Mesenchymal stem cell (in vitro differentiated cells and primary cell): Measurements from ENCODE around the gene RLN1.
A peak's percentile ranks its signal among the peaks of the same experiment; 100 is the strongest.

Experiments used
- DNase-seq: peaks from one replicate; pipeline ENCODE4 v3.0.0-alpha.2; 2013
- H2AFZ ChIP-seq: one replicate; pipeline ENCODE4 v1.6.1; 2013; ENCODE audit warnings: low read depth, mild to moderate bottlenecking, control low read depth, inconsistent platforms, low read length, moderate library complexity
- H2AK5ac ChIP-seq: 2 replicates; pipeline ENCODE4 v1.6.1; 2013; ENCODE audit warnings: low read length, moderate library complexity, mild to moderate bottlenecking, inconsistent platforms; ENCODE audit not compliant: severe bottlenecking
- H2BK120ac ChIP-seq: one replicate; pipeline ENCODE4 v1.6.1; 2013; ENCODE audit warnings: low read depth, mild to moderate bottlenecking, inconsistent platforms, low read length, moderate library complexity
- H2BK12ac ChIP-seq, 2 experiments: one replicate each; pipeline ENCODE4 v1.6.1; 2013; ENCODE audit warnings: inconsistent platforms in 2 of 2, low read length in 2 of 2, mild to moderate bottlenecking in 2 of 2, moderate library complexity in 2 of 2, control low read depth in 1 of 2
- H2BK15ac ChIP-seq: one replicate; pipeline ENCODE4 v1.6.1; 2013; ENCODE audit warnings: mild to moderate bottlenecking, low read depth, inconsistent platforms; ENCODE audit not compliant: poor library complexity, severe bottlenecking
- H2BK5ac ChIP-seq: 2 replicates; pipeline ENCODE4 v1.6.1; 2013; ENCODE audit warnings: low read depth, mild to moderate bottlenecking, low read length, control low read depth, inconsistent platforms; ENCODE audit not compliant: poor library complexity, severe bottlenecking
- H3K14ac ChIP-seq, 2 experiments: one replicate each; pipeline ENCODE4 v1.6.1; 2013; ENCODE audit warnings: inconsistent platforms in 2 of 2, low read length in 2 of 2, control low read depth in 1 of 2, mild to moderate bottlenecking in 1 of 2, moderate library complexity in 1 of 2
- H3K18ac ChIP-seq, 2 experiments: one replicate each; pipeline ENCODE4 v1.6.1; 2013; ENCODE audit warnings: inconsistent platforms in 2 of 2, low read length in 2 of 2, control low read depth in 1 of 2, low read depth in 1 of 2, mild to moderate bottlenecking in 1 of 2
- H3K23ac ChIP-seq, 2 experiments: one replicate each; pipeline ENCODE4 v1.6.1; 2013; ENCODE audit warnings: inconsistent platforms in 2 of 2, low read length in 2 of 2, mild to moderate bottlenecking in 2 of 2, moderate library complexity in 2 of 2, control low read depth in 1 of 2
- H3K27ac ChIP-seq: 2 replicates; pipeline ENCODE4 v1.5.1; 2013; ENCODE audit warnings: mild to moderate bottlenecking, moderate library complexity, low read length, control low read depth, inconsistent platforms; ENCODE audit not compliant: poor library complexity, severe bottlenecking
- H3K27me3 ChIP-seq, 2 experiments: 2 replicates each; pipeline versions ENCODE4 v1.6.1 to v1.7.0; 2013; ENCODE audit warnings: low read length in 2 of 2, mild to moderate bottlenecking in 2 of 2, moderate library complexity in 2 of 2, control low read depth in 1 of 2, inconsistent platforms in 1 of 2; ENCODE audit not compliant: control insufficient read depth in 1 of 2, insufficient read depth in 1 of 2
- H3K36me3 ChIP-seq, 2 experiments: 2 replicates each; pipeline versions ENCODE4 v1.6.1 to v1.7.0; 2013; ENCODE audit warnings: low read length in 2 of 2, control low read depth in 1 of 2, inconsistent platforms in 1 of 2, low read depth in 1 of 2, mild to moderate bottlenecking in 1 of 2; ENCODE audit not compliant: insufficient read depth in 2 of 2, control insufficient read depth in 1 of 2
- H3K4ac ChIP-seq, 2 experiments: one replicate each; pipeline ENCODE4 v1.6.1; 2013; ENCODE audit warnings: inconsistent platforms in 2 of 2, low read length in 2 of 2, mild to moderate bottlenecking in 2 of 2, moderate library complexity in 2 of 2, control low read depth in 1 of 2, low read depth in 1 of 2
- H3K4me1 ChIP-seq: 2 replicates; pipeline ENCODE4 v1.6.1; 2013; ENCODE audit warnings: low read depth, low read length, control low read depth; ENCODE audit not compliant: control insufficient read depth, insufficient read depth
- H3K4me2 ChIP-seq: 2 replicates; pipeline ENCODE4 v1.6.1; 2013; ENCODE audit warnings: low read length, mild to moderate bottlenecking, inconsistent platforms; ENCODE audit not compliant: poor library complexity, severe bottlenecking
- H3K4me3 ChIP-seq, 2 experiments: 2 replicates each; pipeline versions ENCODE4 v1.5.1 to v1.7.0; 2013; ENCODE audit warnings: low read length in 2 of 2, mild to moderate bottlenecking in 2 of 2, control low read depth in 1 of 2, low read depth in 1 of 2; ENCODE audit not compliant: insufficient read depth in 1 of 2
- H3K79me1 ChIP-seq: replicated peaks from 2 replicates; pipeline ENCODE4 v1.6.1; 2013; ENCODE audit warnings: mild to moderate bottlenecking, control low read depth, low read length, inconsistent platforms; ENCODE audit not compliant: poor library complexity, severe bottlenecking
- H3K9ac ChIP-seq: 2 replicates; pipeline ENCODE4 v1.7.0; 2013; ENCODE audit warnings: mild to moderate bottlenecking, low read length, moderate library complexity
- H3K9me3 ChIP-seq: 2 replicates; pipeline ENCODE4 v1.7.0; 2013; ENCODE audit warnings: mild to moderate bottlenecking, low read length; ENCODE audit not compliant: control insufficient read depth
- H4K8ac ChIP-seq: one replicate; pipeline ENCODE4 v1.6.1; 2013; ENCODE audit warnings: inconsistent platforms, mild to moderate bottlenecking, low read length, moderate library complexity
- H4K91ac ChIP-seq: one replicate; pipeline ENCODE4 v1.6.1; 2013; ENCODE audit warnings: mild to moderate bottlenecking, low read length, inconsistent platforms
- WGBS: methylation state at CpG from one replicate; pipeline ENCODE4 v1.1.7; 2013; ENCODE audit warnings: mixed read lengths; 5-methylcytosine and 5-hydroxymethylcytosine counted together

RLN1 gene

DNA sequence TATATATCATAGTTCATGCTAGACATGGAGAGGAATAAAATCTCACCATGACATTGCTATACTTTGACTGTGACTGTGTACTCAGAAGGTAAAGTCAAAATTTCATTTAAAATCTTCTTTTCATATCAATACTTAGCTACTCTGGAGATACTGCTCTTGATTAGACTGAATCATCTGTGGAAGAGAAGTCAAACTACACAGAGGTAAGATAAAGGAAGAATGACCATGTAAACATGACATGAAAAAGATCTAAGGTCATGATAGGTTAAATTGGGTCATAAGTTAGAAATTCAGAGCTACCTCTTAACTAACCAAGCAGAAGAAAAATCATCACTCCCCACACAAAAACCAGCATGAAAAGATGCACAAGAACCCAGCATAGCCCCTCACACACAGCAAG lies 44.8 kb upstream of the RLN1 start:
- Histone ChIP-seq H3K4me1 (peaks cover 1% of the 10 kb centered on the region), H3K9me3 (no peaks in the 10 kb centered on the region), H3K4me2 (no peak overlapping the region), H2AK5ac (no peak overlapping the region), H4K8ac (no peak overlapping the region), H2BK120ac (no peak overlapping the region), H3K14ac (no peak overlapping the region), H2BK15ac (no peak overlapping the region), H3K4me3 (no peak overlapping the region), H3K9ac (no peak overlapping the region), H3K18ac (no peak overlapping the region), H2AFZ (no peak overlapping the region), H3K27me3 (no peaks in the 10 kb centered on the region), H3K4ac (no peak overlapping the region), H3K79me1 (no peaks in the 10 kb centered on the region), H2BK5ac (no peak overlapping the region), H3K23ac (no peak overlapping the region), H3K36me3 (peaks cover 0 to 3% of the 10 kb centered on the region in 2 experiments), H2BK12ac (no peak overlapping the region), H4K91ac (no peak overlapping the region), H3K27ac (no peak overlapping the region)
- DNase-seq, result no peak

DNA sequence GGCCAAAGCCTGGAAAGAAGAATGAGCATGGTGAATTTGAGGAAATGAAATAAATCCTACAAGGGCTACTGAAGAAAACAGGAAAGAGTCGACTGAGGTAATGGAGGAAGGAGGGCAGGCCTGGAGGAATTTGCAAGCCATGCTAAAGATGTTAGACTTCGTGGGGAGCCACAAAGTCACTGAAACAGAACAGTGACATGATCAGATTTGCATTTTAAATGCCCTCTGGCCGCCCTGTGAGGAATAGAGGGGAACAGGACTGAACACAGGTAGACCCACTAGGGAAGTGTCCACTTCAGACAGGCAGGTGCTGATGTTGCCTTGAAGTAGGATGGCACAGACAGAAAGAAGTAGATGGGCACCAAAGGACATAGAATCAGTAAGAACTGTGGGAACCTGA lies 42.8 kb upstream of the RLN1 start:
- no peaks in the 10 kb centered on the region for H3K9me3 ChIP-seq
- H3K18ac ChIP-seq, result no peak overlapping the region

GRCh38 chr9:5375790-5376477 lies 36.3 kb upstream of the RLN1 start:
- H3K79me1 ChIP-seq, result peaks cover 2% of the 10 kb centered on the region
- no peak overlapping the region for H3K23ac ChIP-seq
- no peak overlapping the region for H3K27ac ChIP-seq
- no peaks in the 10 kb centered on the region for H3K9me3 ChIP-seq
- no peak overlapping the region for H3K4me3 ChIP-seq
- H2BK12ac ChIP-seq, result no peak overlapping the region
- no peak overlapping the region for H3K18ac ChIP-seq
- H3K4ac ChIP-seq, result no peak overlapping the region
- H2AFZ ChIP-seq, result no peak overlapping the region
- no peaks in the 10 kb centered on the region for H3K4me1 ChIP-seq
- peak; percentile 17 for DNase-seq
- no peak overlapping the region for H3K14ac ChIP-seq
- no peak overlapping the region for H4K91ac ChIP-seq
- 87% methylated on average over 3 of the region's 6 CpGs for WGBS
- no peaks in the 10 kb centered on the region for H3K27me3 ChIP-seq
- no peak overlapping the region for H2BK5ac ChIP-seq
- no peak overlapping the region for H3K4me2 ChIP-seq
- no peak overlapping the region for H4K8ac ChIP-seq
- H3K9ac ChIP-seq, result no peak overlapping the region
- H3K36me3 ChIP-seq, result no peaks in the 10 kb centered on the region
- no peak overlapping the region for H2BK15ac ChIP-seq
- H2BK120ac ChIP-seq, result no peak overlapping the region
- H2AK5ac ChIP-seq, result no peak overlapping the region

More for the DNA sequence above, 42.8 kb upstream of the RLN1 start:
- Histone ChIP-seq H2BK15ac (no peak overlapping the region), H3K4ac (no peak overlapping the region), H3K36me3 (peaks cover 0 to 3% of the 10 kb centered on the region in 2 experiments), H2AK5ac (no peak overlapping the region), H2AFZ (no peak overlapping the region), H3K4me1 (no peaks in the 10 kb centered on the region), H3K27ac (no peak overlapping the region), H4K8ac (no peak overlapping the region), H3K79me1 (no peaks in the 10 kb centered on the region), H3K27me3 (no peaks in the 10 kb centered on the region), H3K4me2 (no peak overlapping the region), H2BK12ac (no peak overlapping the region), H2BK120ac (no peak overlapping the region), H2BK5ac (no peak overlapping the region), H3K9ac (no peak overlapping the region), H3K4me3 (no peak overlapping the region), H4K91ac (no peak overlapping the region), H3K14ac (no peak overlapping the region), H3K23ac (no peak overlapping the region)
- WGBS, result 77% methylated on average over 3 of the region's 3 CpGs
- no peak for DNase-seq

GRCh38 chr9:5375091-5375490 lies 35.4 kb upstream of the RLN1 start:
- no peaks in the 10 kb centered on the region for H3K4me1 ChIP-seq
- H3K18ac ChIP-seq, result no peak overlapping the region
- no peak overlapping the region for H3K23ac ChIP-seq
- no peak overlapping the region for H2BK12ac ChIP-seq
- no peak overlapping the region for H2BK15ac ChIP-seq
- no peak overlapping the region for H3K14ac ChIP-seq
- H3K4me3 ChIP-seq, result no peak overlapping the region
- DNase-seq, result no peak
- no peaks in the 10 kb centered on the region for H3K27me3 ChIP-seq
- no peaks in the 10 kb centered on the region for H3K9me3 ChIP-seq
- no peak overlapping the region for H3K4me2 ChIP-seq
- no peaks in the 10 kb centered on the region for H3K36me3 ChIP-seq
- H4K8ac ChIP-seq, result no peak overlapping the region
- no peak overlapping the region for H3K27ac ChIP-seq
- H3K9ac ChIP-seq, result no peak overlapping the region
- peaks cover 2% of the 10 kb centered on the region for H3K79me1 ChIP-seq
- H2BK5ac ChIP-seq, result no peak overlapping the region
- no peak overlapping the region for H3K4ac ChIP-seq
- H2BK120ac ChIP-seq, result no peak overlapping the region
- H2AFZ ChIP-seq, result no peak overlapping the region
- no peak overlapping the region for H4K91ac ChIP-seq
- H2AK5ac ChIP-seq, result no peak overlapping the region
- WGBS, result 40% methylated on average over 1 of the region's 1 CpG
